GM13976 (cell line): ENCODE results near the gene SEC14L5.

Experiments used
- DNase-seq: peaks from one replicate; pipeline ENCODE4 v3.0.0; 2012; ENCODE audit warnings: low spot score
- CTCF ChIP-seq: IDR thresholded peaks from 2 replicates; pipeline ENCODE4 v1.5.1; 2012; ENCODE audit warnings: borderline replicate concordance, mild to moderate bottlenecking; ENCODE audit not compliant: insufficient read depth; ENCODE audit errors: extremely low read depth, missing control alignments, control extremely low read depth
- in situ Hi-C: fragments of 300-500 bp; cut with MboI; formaldehyde crosslinking; loops from one replicate; pipeline ENCODE4 v1.12.0; 2022; ENCODE audit warnings: low sequenced_read_pairs, mixed read lengths, inconsistent platforms; ENCODE audit not compliant: unreplicated experiment

The SEC14L5 gene

GRCh38 chr16:4940719-4941118, 17.4 kb upstream of the SEC14L5 start:
- in situ Hi-C loops: no loop called here
- DNase-seq: no peak
- no peak for TF ChIP-seq CTCF

GRCh38 chr16:4942481-4942880, 15.6 kb upstream of the SEC14L5 start:
- in situ Hi-C loops: no loop called here
- DNase-seq: no peak
- no peak for TF ChIP-seq CTCF

- TF ChIP-seq CTCF: no peak
Observed at GRCh38 chr16:4944333-4945281, 13.5 kb upstream of the SEC14L5 start.

GRCh38 chr16:4945560-4946502, 12.3 kb upstream of the SEC14L5 start:
- DNase-seq: no peak
- no peak for TF ChIP-seq CTCF
- in situ Hi-C loops: no loop called here

More at GRCh38 chr16:4944333-4945281, 13.5 kb upstream of the SEC14L5 start:
- DNase-seq: no peak
- in situ Hi-C loops: no loop called here

- no peak for TF ChIP-seq CTCF
- DNase-seq: no peak
- in situ Hi-C loops: no loop called here
Observed at GRCh38 chr16:4946917-4947316, 11.2 kb upstream of the SEC14L5 start.

DNA sequence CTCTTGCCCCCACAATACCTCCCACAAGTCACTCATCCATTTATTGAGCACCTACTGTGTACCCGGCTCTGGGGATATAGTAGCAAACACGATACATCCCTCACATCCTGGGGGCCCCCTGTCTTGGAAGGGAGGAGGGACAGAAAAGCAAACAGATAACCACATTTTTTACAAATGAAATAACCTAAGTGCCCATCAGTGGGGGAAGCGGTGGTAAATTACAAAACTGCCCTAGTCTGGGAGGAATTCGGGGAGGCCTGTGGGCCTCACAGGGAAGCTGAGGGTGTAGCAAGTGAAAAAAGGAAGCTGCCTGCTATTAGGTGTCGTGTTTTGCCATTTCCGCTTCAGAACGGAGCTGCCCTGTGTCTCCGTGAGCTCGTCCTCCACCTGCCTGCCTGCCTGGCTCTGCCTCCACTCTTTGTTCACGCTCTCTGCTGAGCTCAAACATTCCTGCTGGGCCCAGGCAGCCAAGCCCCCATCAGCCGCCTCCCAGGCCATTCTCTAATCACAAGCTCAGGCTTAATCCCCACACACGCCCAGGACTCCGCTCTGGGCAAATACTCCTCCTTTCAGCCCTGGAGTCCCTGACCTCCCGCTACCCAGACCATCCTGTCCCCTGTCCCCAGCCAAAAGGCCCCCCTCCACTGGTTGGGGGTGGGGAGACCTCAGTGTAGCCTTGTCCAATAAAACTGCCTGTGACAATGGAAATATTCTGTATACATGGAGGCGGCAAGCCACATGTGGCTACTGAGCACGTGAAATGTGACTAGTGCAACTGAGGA, 10.2 kb upstream of the SEC14L5 start:
- no peak for TF ChIP-seq CTCF
- in situ Hi-C loops: no loop called here
- DNase-seq: no peak
